Naive thymus-derived CD8-positive, alpha-beta T cell (primary cell): ENCODE results near the gene DCDC1. TPM values are rescaled to one million over a fixed set of nuclear protein-coding genes. Genes with fewer than 3 reads are reported as not detected.

Experiments
- ATAC-seq, 2 donors: fragments of 150-1000 bp; cut with Tn5 transposase in 1 of 2; sonication (Bioruptor Pico), chemical (Tn5 transposase) in 1 of 2; 1 replicate in 1 of 2; 2 replicates in 1 of 2; pipeline ENCODE4 v1.10.0; 2021; ENCODE audit warnings: mild to moderate bottlenecking in 2 of 2, moderate library complexity in 2 of 2
- POLR2A ChIA-PET: fragments of 350-600 bp; sonication (Branson Sonifier 250); formaldehyde crosslinking; loops from one replicate; lab custom pipeline; 2021; ENCODE audit warnings: antibody characterized with exemption; lab: Charles Lee
- DNase-seq, 10 donors: peaks; one replicate each; pipeline versions ENCODE4 v3.0.0 to v3.0.0-alpha.2; 2020 to 2022
- H3K27ac Mint-ChIP-seq, 10 donors: one replicate each; pipeline ENCODE4 v1.8.0; 2020 to 2022; ENCODE audit warnings: mild to moderate bottlenecking in 10 of 10, mixed read lengths in 10 of 10, moderate library complexity in 4 of 10, inconsistent platforms in 1 of 10
- H3K27me3 Mint-ChIP-seq, 5 donors: one replicate each; pipeline ENCODE4 v1.8.0; 2021 to 2022; ENCODE audit warnings: mixed read lengths in 5 of 5
- H3K36me3 Mint-ChIP-seq, 3 donors: one replicate each; pipeline ENCODE4 v1.8.0; 2020 to 2022; ENCODE audit warnings: mixed read lengths in 3 of 3, mild to moderate bottlenecking in 2 of 3, inconsistent platforms in 1 of 3
- H3K4me1 Mint-ChIP-seq, 4 donors: one replicate each; pipeline ENCODE4 v1.8.0; 2021 to 2022; ENCODE audit warnings: mixed read lengths in 4 of 4
- H3K4me3 Mint-ChIP-seq, 10 donors: one replicate each; pipeline ENCODE4 v1.8.0; 2020 to 2022; ENCODE audit warnings: mild to moderate bottlenecking in 10 of 10, mixed read lengths in 10 of 10, moderate library complexity in 6 of 10, inconsistent platforms in 1 of 10
- H3K9me3 Mint-ChIP-seq, 9 donors: one replicate each; pipeline ENCODE4 v1.8.0; 2020 to 2022; ENCODE audit warnings: mixed read lengths in 9 of 9, mild to moderate bottlenecking in 3 of 9, inconsistent platforms in 1 of 9, moderate library complexity in 1 of 9
- polyA plus RNA-seq, 3 donors: library from polyadenylated mRNA; unstranded; fragments of 300-500 nt; fragmentation: Illumina TruSeq; gene quantifications; one replicate each; pipeline ENCODE4 v1.2.3, GENCODE V29; 2021
- total RNA-seq, 8 experiments: library from RNA in 2 of 8; stranded (reverse) in 2 of 8; gene quantifications; one replicate each; pipeline ENCODE4 v1.2.3 and lab custom pipeline; 2021 to 2026

Gene DCDC1
- total and polyA plus RNA-seq, 5 experiments from 2014 or later = 0.29 to 1.8 (median 0.46) TPM; not detected in 1

GRCh38 chr11:31110830-31111229 lies 258.7 kb downstream of the DCDC1 start:
- Mint-ChIP-seq H3K36me3 (no peaks in the 10 kb centered on the region), H3K27me3 (peaks cover 0 to 10% (median 4%) of the 10 kb centered on the region in 5 donors), H3K9me3 (peaks cover 0 to 3% (median 0%) of the 10 kb centered on the region in 9 donors), H3K4me3 (no peak overlapping the region), H3K27ac (no peak overlapping the region), H3K4me1 (no peaks in the 10 kb centered on the region)
- no peak for ATAC-seq
- no peak for DNase-seq
- POLR2A ChIA-PET = no interaction called here

DNA sequence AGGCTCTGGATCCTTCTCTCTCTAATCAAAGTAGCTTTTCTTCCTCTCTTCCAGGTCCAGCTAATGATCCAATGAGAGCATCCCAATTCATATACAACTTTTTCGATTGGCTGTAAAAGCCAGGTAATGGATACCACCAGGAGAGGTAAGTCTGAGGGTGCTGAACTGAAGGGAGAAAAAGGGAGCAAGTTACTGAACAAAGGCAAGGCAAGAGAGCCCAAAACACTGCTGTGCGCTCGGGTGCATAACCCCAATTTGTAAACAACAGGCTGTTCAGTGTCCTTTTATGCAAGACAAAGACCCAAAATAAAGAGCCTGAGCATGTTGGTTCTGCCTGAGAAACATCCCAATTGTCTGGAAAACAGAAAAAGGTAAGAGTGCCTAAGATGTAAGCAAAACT lies 260.1 kb downstream of the DCDC1 start:
- Mint-ChIP-seq H3K4me3 (no peak overlapping the region), H3K9me3 (peaks cover 0 to 2% (median 0%) of the 10 kb centered on the region in 9 donors), H3K27me3 (peaks cover 0 to 8% (median 3%) of the 10 kb centered on the region in 5 donors), H3K27ac (no peak overlapping the region), H3K36me3 (no peaks in the 10 kb centered on the region), H3K4me1 (no peaks in the 10 kb centered on the region)
- DNase-seq = no peak
- ATAC-seq = no peak
- POLR2A ChIA-PET = no interaction called here

- no peak overlapping the region for H3K4me3 Mint-ChIP-seq
- POLR2A ChIA-PET = no interaction called here
These were observed 261.9 kb downstream of the DCDC1 start for GRCh38 chr11:31107649-31108048.

GRCh38 chr11:31106968-31107576 lies 262.5 kb downstream of the DCDC1 start:
- Mint-ChIP-seq H3K27ac (no peak overlapping the region), H3K4me3 (no peak overlapping the region), H3K27me3 (peaks cover 0 to 3% (median 0%) of the 10 kb centered on the region in 5 donors), H3K36me3 (no peaks in the 10 kb centered on the region), H3K4me1 (no peaks in the 10 kb centered on the region), H3K9me3 (no peaks in the 10 kb centered on the region)
- DNase-seq (peak in 6 of 10 donors; percentile 6 to 39 (median 26)), ATAC-seq (no peak)
- POLR2A ChIA-PET = no interaction called here

More at GRCh38 chr11:31107649-31108048, 261.9 kb downstream of the DCDC1 start:
- Mint-ChIP-seq H3K27ac (no peak overlapping the region), H3K9me3 (no peaks in the 10 kb centered on the region), H3K36me3 (no peaks in the 10 kb centered on the region), H3K4me1 (no peaks in the 10 kb centered on the region), H3K27me3 (peaks cover 0 to 3% (median 0%) of the 10 kb centered on the region in 5 donors)
- DNase-seq (no peak), ATAC-seq (no peak)

- Mint-ChIP-seq H3K27ac (no peak overlapping the region), H3K9me3 (no peaks in the 10 kb centered on the region), H3K36me3 (no peaks in the 10 kb centered on the region), H3K4me1 (no peaks in the 10 kb centered on the region), H3K27me3 (peaks cover 0 to 3% (median 0%) of the 10 kb centered on the region in 5 donors), H3K4me3 (no peak overlapping the region)
- DNase-seq (no peak), ATAC-seq (no peak)
- POLR2A ChIA-PET = no interaction called here
These were observed 263.2 kb downstream of the DCDC1 start for GRCh38 chr11:31106326-31106725.

- POLR2A ChIA-PET = no interaction called here
- Mint-ChIP-seq H3K9me3 (no peaks in the 10 kb centered on the region), H3K36me3 (no peaks in the 10 kb centered on the region), H3K4me1 (no peaks in the 10 kb centered on the region), H3K4me3 (no peak overlapping the region), H3K27me3 (peaks cover 0 to 3% (median 0%) of the 10 kb centered on the region in 5 donors), H3K27ac (no peak overlapping the region)
- DNase-seq (no peak), ATAC-seq (no peak)
These were observed 266.7 kb downstream of the DCDC1 start for GRCh38 chr11:31102875-31103274.

DNA sequence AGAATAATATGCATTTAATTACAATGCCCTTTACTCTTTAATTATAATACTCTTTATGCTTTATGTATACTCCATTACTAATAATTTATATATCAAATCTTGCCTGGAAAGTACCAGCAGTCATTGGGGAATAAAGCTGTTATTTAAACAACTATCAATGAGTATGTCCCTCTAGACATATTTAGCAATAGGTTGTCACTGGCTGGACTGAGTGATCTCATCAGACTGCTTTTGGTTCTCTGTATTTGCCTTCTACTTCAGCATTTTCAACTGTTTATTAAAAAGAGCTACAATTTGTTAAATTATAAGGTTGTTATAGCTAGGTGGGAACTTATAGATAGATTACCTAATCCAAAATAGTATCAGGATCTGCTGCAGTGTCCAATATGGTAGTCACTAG lies 267.2 kb downstream of the DCDC1 start:
- no peak overlapping the region for H3K4me3 Mint-ChIP-seq
- POLR2A ChIA-PET = no interaction called here
- no peak for ATAC-seq
- no peaks in the 10 kb centered on the region for H3K36me3 Mint-ChIP-seq
- no peak overlapping the region for H3K27ac Mint-ChIP-seq
- H3K4me1 Mint-ChIP-seq = no peaks in the 10 kb centered on the region
- H3K27me3 Mint-ChIP-seq = peaks cover 0 to 3% (median 0%) of the 10 kb centered on the region in 5 donors
- H3K9me3 Mint-ChIP-seq = no peaks in the 10 kb centered on the region
- no peak for DNase-seq

GRCh38 chr11:31096191-31096805 lies 273.2 kb downstream of the DCDC1 start:
- H3K4me3 Mint-ChIP-seq = no peak overlapping the region
- no peak for DNase-seq
- H3K4me1 Mint-ChIP-seq = no peaks in the 10 kb centered on the region
- ATAC-seq = no peak
- H3K36me3 Mint-ChIP-seq = no peaks in the 10 kb centered on the region
- H3K9me3 Mint-ChIP-seq = peaks cover 0 to 1% (median 0%) of the 10 kb centered on the region in 9 donors
- POLR2A ChIA-PET = no interaction called here
- H3K27me3 Mint-ChIP-seq = peaks cover 0 to 2% (median 0%) of the 10 kb centered on the region in 5 donors
- H3K27ac Mint-ChIP-seq = no peak overlapping the region

GRCh38 chr11:31092638-31093037 lies 276.9 kb downstream of the DCDC1 start:
- Mint-ChIP-seq H3K4me3 (no peak overlapping the region), H3K27ac (no peak overlapping the region), H3K27me3 (peaks cover 0 to 2% (median 0%) of the 10 kb centered on the region in 5 donors), H3K36me3 (peaks cover 0 to 16% (median 0%) of the 10 kb centered on the region in 3 donors), H3K4me1 (no peaks in the 10 kb centered on the region), H3K9me3 (peaks cover 0 to 20% (median 15%) of the 10 kb centered on the region in 9 donors)
- POLR2A ChIA-PET = no interaction called here
- DNase-seq (no peak), ATAC-seq (no peak)

- DNase-seq (no peak), ATAC-seq (no peak)
- Mint-ChIP-seq H3K27me3 (no peaks in the 10 kb centered on the region), H3K4me3 (no peak overlapping the region), H3K27ac (no peak overlapping the region), H3K9me3 (peaks cover 0 to 20% (median 15%) of the 10 kb centered on the region in 9 donors), H3K36me3 (peaks cover 0 to 16% (median 0%) of the 10 kb centered on the region in 3 donors), H3K4me1 (no peaks in the 10 kb centered on the region)
- POLR2A ChIA-PET = no interaction called here
These were observed 280.4 kb downstream of the DCDC1 start for GRCh38 chr11:31089117-31089516.

DNA sequence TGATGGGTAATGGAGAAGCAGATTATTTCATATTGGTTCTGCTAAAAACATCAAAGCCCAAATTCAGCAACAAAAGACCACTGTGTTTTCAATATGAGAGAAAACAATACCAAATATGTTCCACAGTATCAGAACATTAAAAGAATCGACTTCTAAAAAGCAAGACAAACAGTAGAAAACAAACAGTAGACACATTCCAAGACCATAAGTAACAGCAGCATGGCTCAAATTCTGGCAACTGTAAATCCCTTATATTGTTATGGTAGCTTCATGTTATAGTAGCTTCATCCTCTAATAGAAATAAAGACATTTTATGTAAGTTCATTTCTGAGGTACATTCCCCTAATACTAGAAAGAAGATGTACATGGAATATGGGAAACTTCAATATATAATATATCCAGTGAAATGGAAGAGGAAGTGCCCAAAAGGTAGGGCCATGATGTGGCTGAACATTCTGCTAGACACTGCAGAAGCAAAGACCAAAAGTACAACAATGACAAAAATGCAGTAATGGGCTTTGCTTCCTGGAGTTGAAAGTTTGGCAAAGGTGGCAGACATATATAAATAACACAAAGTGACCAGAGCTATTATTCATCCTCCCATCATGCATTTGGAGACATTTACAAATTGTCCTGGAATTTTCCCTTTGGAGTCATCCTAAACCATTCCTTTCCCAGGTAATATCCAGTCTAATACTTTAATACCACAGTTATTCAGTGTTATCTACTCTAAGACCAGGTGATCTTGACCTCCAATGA lies 299.9 kb downstream of the DCDC1 start:
- Mint-ChIP-seq H3K36me3 (no peaks in the 10 kb centered on the region), H3K4me1 (no peaks in the 10 kb centered on the region), H3K4me3 (no peak overlapping the region), H3K27me3 (no peaks in the 10 kb centered on the region), H3K9me3 (peaks cover 0 to 9% (median 0%) of the 10 kb centered on the region in 9 donors), H3K27ac (no peak overlapping the region)
- POLR2A ChIA-PET = no interaction called here
- ATAC-seq = no peak
- no peak for DNase-seq

DNA sequence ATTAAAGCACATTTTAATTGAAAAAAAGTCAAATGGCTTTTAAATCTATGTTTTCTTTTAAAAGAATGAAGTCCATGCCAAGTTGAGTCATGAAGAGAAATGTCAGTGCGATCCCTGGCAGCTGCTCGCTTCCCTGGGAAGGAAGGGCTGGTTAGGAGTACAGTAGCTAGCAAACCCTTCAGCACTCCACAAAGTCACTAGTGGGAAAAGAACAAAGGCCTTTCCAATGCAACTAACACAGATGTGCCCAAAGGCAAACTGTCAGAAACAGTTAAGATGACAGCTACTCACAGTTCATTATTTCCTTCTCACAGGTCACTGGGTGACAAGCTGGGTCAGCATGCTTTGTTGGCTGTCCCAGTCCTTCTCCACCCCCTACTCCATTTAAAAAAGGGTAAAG lies 308.7 kb downstream of the DCDC1 start:
- no peaks in the 10 kb centered on the region for H3K9me3 Mint-ChIP-seq
- DNase-seq (no peak), ATAC-seq (no peak)
- H3K27ac Mint-ChIP-seq = no peak overlapping the region
- POLR2A ChIA-PET = no interaction called here
- H3K27me3 Mint-ChIP-seq = no peaks in the 10 kb centered on the region
- H3K4me1 Mint-ChIP-seq = no peaks in the 10 kb centered on the region
- H3K36me3 Mint-ChIP-seq = no peaks in the 10 kb centered on the region
- no peak overlapping the region for H3K4me3 Mint-ChIP-seq

DNA sequence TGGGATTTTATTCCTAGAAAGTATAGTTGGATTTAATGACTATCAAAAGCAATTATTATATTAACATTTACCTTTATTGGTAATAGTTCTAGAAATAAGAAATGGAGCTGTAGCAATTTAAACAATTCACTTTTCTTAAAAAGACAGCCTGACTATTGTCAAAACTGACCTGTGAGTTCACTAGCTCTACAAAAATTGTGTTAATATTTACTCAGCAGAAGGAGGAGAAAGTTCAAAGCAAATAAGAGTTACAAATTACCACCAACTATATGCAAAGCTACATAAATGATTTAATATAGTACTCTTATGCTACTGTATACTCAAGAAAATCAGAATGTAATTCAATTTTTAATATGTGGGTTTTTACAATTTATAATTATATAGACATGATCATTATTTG lies 310.0 kb downstream of the DCDC1 start:
- Mint-ChIP-seq H3K27ac (no peak overlapping the region), H3K9me3 (no peaks in the 10 kb centered on the region)

More for the DNA sequence above, 310.0 kb downstream of the DCDC1 start:
- POLR2A ChIA-PET = no interaction called here
- DNase-seq = no peak
- Mint-ChIP-seq H3K4me3 (no peak overlapping the region), H3K27me3 (no peaks in the 10 kb centered on the region), H3K36me3 (no peaks in the 10 kb centered on the region), H3K4me1 (no peaks in the 10 kb centered on the region)
- no peak for ATAC-seq
